ENCODE measurements around the gene GDF15.

Gene GDF15

DNA sequence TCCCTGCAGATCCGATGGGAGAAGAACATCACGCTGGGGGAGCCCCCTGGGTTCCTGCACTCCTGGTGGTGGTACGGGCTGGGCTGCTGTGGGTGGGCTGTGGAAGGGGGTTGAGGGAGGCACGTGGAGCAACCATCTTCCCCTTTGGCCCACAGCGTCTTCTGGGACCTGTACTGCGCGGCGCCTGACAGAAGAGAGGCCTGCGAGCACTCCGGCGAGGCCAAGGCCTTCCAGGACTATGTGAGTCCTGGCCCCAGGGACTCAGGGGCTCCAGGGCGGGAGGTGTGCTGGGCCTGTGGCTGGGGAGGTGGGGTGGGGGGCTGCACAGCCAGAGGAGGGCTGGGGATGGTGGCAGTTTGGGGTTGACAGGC lies 41.8 kb downstream of the GDF15 start:
- DNase-seq (no peak), ATAC-seq (no peak)
- Mint-ChIP-seq H3K27ac (no peak overlapping the region), H3K27me3 (no peaks in the 10 kb centered on the region), H3K4me1 (peaks cover 91% of the 10 kb centered on the region), H3K9me3 (no peaks in the 10 kb centered on the region), H3K4me3 (no peak overlapping the region)

DNA sequence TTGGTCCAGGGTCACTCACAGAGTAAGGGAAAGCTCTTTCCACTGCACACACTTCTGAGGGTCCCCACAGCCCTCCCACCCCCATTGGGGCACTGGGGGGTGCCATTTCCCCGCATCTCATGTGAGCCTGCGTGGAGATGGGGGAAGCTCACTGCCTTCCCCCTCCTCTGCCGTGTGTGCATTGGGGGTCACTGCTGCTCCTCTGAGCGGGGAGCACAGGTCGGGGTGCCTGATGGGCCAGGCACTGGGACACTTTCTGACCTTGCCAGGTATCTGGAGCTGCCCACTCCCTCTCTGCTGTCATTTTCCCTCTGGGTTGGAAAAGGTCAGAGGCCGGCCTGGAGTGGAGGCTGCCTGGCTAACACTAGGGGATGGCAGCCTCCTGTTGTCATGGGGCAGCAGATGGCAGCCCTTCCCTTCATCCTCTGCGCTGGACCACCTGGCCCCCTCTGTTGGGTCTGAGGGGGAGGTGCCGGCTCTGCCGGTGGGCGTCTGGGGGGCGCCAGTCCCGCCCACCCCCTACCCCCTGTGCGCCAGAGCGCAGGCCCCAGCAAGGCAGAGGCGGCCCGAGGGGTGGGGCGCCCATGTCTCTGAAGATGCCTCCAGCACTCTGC lies 42.3 kb downstream of the GDF15 start:
- no peak overlapping the region for H3K4me3 Mint-ChIP-seq
- H3K9me3 Mint-ChIP-seq: no peaks in the 10 kb centered on the region
- DNase-seq (no peak), ATAC-seq (peak; percentile 1)
- peaks cover 90% of the 10 kb centered on the region for H3K4me1 Mint-ChIP-seq
- H3K27ac Mint-ChIP-seq: no peak overlapping the region
- no peaks in the 10 kb centered on the region for H3K27me3 Mint-ChIP-seq

DNA sequence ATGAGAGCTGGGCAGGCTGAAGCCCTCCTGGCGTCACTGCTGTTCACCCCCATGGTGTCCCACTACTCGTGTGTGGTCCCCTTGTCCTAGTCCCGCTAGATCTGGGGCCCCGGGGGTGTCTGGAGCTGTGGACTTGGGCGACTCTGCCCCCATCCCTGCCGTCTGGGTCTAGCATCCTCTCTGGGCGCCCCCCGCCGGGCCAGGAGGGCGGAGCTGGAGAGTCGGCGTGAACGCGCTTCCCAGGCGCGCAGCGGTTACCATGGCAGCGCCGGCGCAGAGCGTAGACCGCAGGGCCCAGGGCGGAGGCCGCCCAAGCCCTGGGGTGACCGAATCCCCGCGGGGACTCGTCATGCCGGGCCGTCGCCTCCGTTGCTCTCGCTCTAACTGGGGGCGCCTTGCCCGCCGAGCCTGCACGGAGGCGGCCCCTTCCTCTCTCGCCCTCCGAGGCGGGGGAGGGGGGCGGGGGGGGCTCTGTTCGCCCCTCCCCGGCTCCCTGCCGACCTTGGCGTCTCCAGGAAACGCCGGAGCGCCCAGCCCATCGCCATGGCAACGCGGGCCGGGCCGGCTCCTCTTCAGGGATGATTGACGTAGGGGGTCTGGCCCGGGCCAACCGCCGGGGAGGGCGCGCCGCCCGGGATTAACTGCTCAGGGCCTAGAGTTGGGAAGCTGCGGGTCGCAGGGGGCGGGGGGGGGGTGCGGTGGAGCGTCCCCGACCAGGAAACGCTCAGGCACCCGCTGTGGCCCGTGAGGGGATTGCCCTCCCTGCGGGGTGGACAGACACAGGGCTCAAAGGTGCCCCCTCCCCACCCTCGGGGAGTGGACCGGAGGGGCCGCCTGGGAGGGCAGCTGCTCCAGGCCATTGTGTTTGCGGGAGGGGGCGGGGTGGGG lies 43.1 kb downstream of the GDF15 start:
- peak; percentile 85 to 88 for DNase-seq
- ATAC-seq: peak; percentile 84
- H3K27me3 Mint-ChIP-seq: no peaks in the 10 kb centered on the region
- H3K27ac Mint-ChIP-seq: peak overlapping the region in 1 of 2 donors; percentile 63
- peak overlapping the region; percentile 58 to 71 for H3K4me3 Mint-ChIP-seq
- H3K4me1 Mint-ChIP-seq: peaks cover 85% of the 10 kb centered on the region
- no peaks in the 10 kb centered on the region for H3K9me3 Mint-ChIP-seq

DNA sequence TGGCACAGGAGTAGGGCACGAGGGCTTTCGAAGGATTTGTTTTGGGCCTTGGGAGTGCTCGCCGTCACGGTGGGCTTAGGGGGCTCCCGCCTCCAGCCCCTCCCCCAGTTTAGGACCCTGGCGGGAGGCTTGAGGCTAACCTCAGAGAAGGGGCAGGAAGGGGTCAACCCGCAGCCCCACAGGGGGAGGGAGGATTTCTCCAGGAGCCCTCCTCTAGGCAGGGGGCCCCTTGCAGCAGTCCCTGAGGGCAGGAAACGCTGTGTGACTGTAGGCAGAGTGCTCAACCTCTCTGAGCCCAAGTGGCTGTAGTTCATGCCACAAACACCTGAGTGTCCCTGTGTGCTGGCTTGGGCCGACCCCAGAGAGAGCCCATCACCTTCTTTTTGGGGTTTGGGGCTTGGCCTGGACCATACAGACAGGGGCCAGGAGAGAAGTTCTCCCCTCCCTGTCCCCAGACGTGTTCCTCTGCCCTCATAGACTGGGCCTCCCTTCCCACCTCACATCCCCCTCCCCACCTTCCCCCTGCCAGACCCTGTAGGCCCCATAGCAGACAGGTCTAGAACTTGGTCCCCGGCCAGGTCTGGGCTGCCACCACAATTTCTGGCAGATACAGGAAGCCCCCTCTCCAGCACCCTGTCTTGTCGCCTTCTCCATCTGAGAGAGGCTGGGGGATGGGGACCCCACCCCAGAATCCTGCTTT lies 43.9 kb downstream of the GDF15 start:
- Mint-ChIP-seq H3K9me3 (no peaks in the 10 kb centered on the region), H3K27ac (peak overlapping the region in 1 of 2 donors; percentile 40), H3K4me3 (peak overlapping the region; percentile 58 to 71), H3K4me1 (peaks cover 85% of the 10 kb centered on the region), H3K27me3 (no peaks in the 10 kb centered on the region)
- ATAC-seq (no peak), DNase-seq (peak in 1 of 2 donors; percentile 30)

DNA sequence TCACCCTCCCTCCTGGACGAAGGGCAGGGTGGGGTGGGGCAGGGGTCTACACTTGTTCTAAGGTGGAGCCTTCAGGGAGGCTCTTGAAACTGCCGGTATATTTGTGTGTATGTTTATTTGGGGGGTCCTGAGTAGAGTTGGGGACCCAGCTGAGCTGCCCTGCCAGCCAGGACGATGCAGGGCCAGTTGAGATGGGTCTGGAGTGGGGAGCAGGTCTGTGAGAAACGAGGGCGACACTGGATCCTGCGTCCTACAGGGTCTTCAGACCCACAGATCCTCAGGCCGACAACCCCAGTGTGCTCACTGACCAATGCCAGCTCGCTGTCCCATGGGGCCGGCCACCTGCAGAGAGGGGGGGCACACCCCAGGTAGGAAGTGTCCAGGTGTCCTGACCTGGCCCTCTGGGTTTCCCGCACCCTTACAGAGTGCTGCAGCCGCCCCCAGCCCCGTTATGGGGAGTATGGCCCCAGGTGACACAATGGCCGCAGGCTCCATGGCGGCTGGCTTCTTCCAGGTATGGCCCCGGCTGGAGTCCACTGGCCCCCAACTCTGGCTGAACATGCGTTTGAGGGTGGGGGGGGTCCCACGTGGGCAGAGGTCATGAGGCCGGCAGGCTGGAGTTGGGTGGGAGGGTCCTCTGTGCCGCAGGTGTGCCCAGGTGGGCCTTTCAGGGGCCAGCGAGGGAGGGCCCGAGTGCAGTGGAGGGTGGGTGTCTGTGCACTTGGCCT lies 44.6 kb downstream of the GDF15 start:
- H3K4me1 Mint-ChIP-seq: peaks cover 80% of the 10 kb centered on the region
- no peak overlapping the region for H3K27ac Mint-ChIP-seq
- no peaks in the 10 kb centered on the region for H3K27me3 Mint-ChIP-seq
- ATAC-seq: no peak
- no peaks in the 10 kb centered on the region for H3K9me3 Mint-ChIP-seq
- H3K4me3 Mint-ChIP-seq: peak overlapping the region in 1 of 2 donors; percentile 13
- peak in 1 of 2 donors; percentile 14 for DNase-seq

DNA sequence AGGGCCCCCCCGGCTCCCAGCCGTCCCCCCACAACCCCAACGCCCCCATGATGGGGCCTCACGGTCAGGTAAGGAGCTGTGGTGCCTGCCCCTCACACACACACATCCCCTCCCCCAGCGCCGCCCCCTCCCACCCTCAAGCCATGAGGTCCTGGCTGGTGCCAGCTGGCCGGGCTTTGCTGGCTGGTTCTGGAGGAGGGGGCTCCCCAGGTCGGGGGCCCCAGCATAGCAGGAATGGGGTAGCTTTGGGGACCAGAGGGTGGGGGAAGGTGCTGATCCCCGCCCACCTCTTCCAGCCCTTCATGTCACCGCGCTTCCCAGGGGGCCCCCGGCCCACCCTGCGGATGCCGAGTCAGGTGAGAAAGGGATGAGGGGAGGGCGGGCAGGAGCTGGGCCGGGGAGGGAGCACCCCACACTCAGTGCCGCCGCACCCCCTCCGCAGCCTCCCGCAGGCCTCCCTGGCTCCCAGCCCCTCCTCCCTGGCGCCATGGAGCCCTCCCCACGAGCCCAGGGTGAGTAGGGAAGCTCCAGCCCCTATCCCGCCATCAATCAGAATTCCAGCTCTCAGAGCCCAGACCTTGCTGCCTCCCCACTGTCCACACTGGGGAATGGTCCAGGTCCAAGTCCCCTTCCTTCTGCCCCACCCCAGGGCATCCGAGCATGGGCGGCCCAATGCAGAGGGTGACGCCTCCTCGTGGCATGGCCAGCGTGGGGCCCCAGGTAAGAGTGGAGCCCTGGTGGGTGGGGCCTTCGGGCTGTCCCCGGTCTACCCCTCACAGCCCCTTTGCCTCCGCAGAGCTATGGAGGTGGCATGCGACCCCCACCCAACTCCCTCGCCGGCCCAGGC lies 45.6 kb downstream of the GDF15 start:
- H3K4me3 Mint-ChIP-seq: peak overlapping the region in 1 of 2 donors; percentile 39

DNA sequence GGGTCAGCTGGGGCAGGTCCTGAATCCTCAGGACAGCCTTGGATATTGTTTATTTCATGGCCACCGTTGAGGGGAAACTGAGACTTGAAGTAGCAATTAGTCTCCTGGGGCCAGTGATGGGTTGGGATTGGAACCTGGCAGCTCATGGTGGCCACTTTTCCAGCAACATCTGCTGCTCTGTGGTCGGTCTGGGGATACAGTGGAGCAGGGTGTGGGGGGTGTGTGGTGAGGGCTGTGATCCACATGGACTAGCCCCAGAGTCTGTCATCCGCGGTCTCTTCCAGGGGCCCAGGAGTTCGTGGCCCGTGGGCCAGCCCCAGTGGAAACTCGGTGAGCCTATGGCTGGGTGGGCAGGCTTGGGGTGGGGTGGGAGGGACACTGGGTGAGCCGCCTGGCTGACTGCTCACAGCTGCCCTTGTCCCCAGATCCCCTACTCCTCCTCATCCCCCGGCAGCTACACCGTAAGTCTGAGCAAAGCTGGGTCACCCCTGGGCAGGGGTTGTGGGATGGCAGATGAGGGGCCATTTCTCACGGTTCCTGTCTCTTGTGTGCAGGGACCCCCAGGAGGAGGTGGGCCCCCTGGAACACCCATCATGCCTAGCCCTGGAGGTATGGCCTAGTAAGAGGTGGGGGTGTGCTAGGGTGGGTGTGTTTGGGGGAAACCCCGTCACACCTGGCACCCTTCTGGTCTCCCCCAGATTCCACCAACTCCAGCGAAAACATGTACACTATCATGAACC lies 46.5 kb downstream of the GDF15 start:
- Mint-ChIP-seq H3K27ac (peak overlapping the region in 1 of 2 donors; percentile 19), H3K4me3 (peak overlapping the region; percentile 29 to 70), H3K27me3 (no peaks in the 10 kb centered on the region), H3K4me1 (peaks cover 73% of the 10 kb centered on the region), H3K9me3 (no peaks in the 10 kb centered on the region)
- ATAC-seq (no peak), DNase-seq (no peak)

More for the DNA sequence above, 45.6 kb downstream of the GDF15 start:
- no peak overlapping the region for H3K27ac Mint-ChIP-seq
- DNase-seq (no peak), ATAC-seq (no peak)
- H3K4me1 Mint-ChIP-seq: peaks cover 80% of the 10 kb centered on the region
- no peaks in the 10 kb centered on the region for H3K9me3 Mint-ChIP-seq
- no peaks in the 10 kb centered on the region for H3K27me3 Mint-ChIP-seq

DNA sequence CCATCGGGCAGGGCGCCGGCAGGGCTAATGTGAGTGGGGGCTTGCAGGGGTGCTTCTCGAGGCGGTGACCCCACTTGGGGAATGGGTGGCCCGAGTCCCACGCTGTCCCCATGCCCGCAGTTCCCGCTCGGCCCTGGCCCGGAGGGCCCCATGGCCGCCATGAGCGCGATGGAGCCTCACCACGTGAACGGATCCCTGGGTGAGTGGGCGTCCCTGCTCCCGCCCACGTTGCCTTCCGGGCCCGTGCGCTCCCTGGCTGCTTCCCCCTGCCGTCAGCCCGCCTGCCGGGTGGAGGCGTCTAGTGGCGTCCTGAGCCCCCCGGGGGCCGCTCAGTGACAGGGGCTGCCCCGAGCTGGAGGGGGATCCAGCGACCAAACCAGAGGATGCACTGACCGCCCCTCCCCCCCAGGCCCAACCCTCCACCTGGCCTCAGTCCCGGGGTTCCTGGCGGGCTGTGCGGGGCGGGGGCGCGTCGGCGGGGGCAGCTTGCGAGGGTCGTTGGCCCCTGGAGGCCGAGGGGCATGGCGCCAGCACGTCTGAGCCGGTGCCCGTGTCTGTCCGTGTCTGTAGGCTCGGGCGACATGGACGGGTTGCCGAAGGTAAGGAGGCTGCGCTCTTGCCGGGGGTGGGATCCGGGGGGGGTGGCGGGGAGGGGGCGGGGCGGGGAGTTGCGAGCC lies 47.2 kb downstream of the GDF15 start:
- DNase-seq: peak in 1 of 2 donors; percentile 49
- H3K27ac Mint-ChIP-seq: peak overlapping the region in 1 of 2 donors; percentile 19
- ATAC-seq: no peak
- peaks cover 66% of the 10 kb centered on the region for H3K4me1 Mint-ChIP-seq
- peak overlapping the region; percentile 29 to 70 for H3K4me3 Mint-ChIP-seq
- H3K27me3 Mint-ChIP-seq: no peaks in the 10 kb centered on the region
- H3K9me3 Mint-ChIP-seq: no peaks in the 10 kb centered on the region

DNA sequence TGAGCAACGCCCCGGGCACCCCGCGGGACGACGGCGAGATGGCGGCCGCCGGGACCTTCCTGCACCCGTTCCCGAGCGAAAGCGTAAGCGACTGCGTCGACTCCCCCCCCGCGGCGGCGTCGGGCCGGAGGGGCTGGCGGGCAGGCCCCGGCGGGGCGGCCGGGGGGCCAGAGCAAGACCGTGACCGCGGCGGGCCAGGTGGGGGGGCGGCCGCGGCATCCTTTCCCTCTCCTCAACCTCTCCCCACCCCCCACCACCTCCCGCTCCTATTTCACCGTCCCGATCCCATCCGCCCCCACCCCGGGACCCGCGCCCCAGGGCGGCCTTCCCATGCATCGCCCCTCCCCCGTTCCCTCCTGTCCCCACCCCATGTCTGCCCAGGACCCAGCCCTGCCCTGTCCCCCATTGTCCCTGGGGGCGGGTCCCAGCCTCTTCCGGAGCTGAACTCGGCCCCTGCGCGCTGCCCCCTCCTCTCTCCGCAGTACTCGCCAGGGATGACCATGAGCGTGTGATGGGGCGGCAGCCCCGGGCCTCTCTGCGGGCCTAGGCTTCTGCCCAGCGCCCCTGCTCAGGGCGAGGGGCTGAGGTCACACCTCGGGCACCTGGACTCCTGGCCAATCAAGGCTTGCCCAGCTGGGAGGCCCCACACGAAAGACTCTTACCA lies 47.9 kb downstream of the GDF15 start:
- H3K9me3 Mint-ChIP-seq: no peaks in the 10 kb centered on the region
- H3K27me3 Mint-ChIP-seq: no peaks in the 10 kb centered on the region
- no peak for DNase-seq

DNA sequence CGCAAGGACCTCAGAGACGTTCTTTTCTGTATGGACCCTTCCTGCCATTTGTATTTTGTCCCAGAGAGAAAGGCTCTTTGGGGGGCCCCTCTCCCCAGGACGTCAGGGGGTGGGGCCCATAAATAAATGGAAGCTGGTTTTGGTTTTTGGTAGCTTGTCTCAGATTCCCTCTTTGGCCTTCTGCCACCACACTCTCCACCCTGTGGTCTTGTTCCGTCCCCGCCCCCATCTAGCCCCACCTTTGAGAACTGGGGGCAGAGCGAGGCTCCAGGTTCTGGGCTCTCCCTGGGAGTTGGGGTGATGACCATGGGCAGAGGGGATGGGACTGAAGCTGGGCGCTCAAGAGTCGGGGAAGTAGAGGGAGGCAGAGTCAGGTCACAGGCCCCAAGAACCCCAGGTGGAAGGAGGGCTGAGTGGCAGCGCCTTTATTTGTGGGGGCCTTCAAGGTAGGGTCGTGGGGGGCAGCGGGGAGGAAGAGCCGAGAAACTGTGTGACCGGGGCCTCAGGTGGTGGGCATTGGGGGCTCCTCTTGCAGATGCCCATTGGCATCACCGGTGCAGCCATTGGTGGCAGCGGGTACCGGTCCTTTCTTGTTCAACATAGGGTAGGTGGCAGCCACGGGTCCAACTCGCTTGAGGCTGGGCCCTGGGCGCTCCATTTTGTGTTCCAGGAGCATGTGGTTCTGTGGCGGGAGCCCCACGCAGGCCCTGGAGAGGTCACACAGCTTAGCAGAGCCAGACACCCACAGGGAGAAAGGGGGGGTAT lies 48.6 kb downstream of the GDF15 start:
- H3K27me3 Mint-ChIP-seq: no peaks in the 10 kb centered on the region
- peak overlapping the region in 1 of 2 donors; percentile 85 for H3K27ac Mint-ChIP-seq
- peaks cover 66% of the 10 kb centered on the region for H3K4me1 Mint-ChIP-seq
- no peaks in the 10 kb centered on the region for H3K9me3 Mint-ChIP-seq
- H3K4me3 Mint-ChIP-seq: peak overlapping the region; percentile 73 to 87
- no peak for DNase-seq
- ATAC-seq: no peak

More for the DNA sequence above, 47.9 kb downstream of the GDF15 start:
- H3K27ac Mint-ChIP-seq: peak overlapping the region in 1 of 2 donors; percentile 85
- H3K4me3 Mint-ChIP-seq: peak overlapping the region; percentile 73 to 87
- no peak for ATAC-seq
- H3K4me1 Mint-ChIP-seq: peaks cover 66% of the 10 kb centered on the region

DNA sequence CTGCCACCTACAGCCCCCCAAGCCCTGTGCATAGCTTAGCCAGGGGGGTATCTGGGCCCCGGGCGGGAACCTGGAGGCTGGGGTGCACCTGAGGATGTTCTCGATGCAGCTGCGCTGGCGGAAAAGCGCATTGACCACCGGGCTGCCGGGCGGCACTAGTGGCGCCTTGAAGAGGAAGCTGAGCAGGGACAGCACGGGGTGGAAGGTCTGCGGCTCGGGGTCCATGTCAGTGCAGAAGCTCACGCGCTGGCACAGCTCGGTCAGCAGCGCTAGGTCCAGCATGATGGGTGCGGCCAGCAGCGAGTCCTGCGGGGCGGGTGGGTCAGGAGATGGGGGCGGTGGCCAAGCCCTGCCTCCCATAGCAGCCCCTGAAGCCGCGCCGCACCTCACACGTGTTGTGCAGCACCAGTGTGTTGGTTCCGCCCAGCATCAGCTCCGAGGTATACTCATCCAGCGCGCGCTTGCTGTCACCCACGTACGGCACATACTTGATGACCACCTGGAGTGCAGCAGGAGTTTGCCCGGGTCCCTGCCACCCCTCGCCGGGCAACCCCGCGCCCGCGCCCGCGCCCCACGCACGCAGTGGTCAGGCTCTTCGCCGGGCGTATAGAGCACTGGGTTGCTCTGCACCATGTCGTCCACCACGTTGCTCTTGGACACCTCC lies 49.4 kb downstream of the GDF15 start:
- DNase-seq (no peak), ATAC-seq (no peak)
- H3K4me3 Mint-ChIP-seq: no peak overlapping the region
- H3K27me3 Mint-ChIP-seq: no peaks in the 10 kb centered on the region
- H3K4me1 Mint-ChIP-seq: peaks cover 62% of the 10 kb centered on the region
- H3K9me3 Mint-ChIP-seq: no peaks in the 10 kb centered on the region
- H3K27ac Mint-ChIP-seq: no peak overlapping the region

Data from stimulated activated naive CD8-positive, alpha-beta T cell treated with anti-CD3 and anti-CD28 coated beads, Interleukin-15, amount 100 ng/mL, for 72 hours (primary cell).